Measurements from ENCODE around the gene FBLN2. TPM values are rescaled to one million over a fixed set of nuclear protein-coding genes. Genes with fewer than 3 reads are reported as not detected.
"Not testable (repeated sequence)": the region's sequence is repeated elsewhere in the genome, so short reads cannot be mapped to it uniquely, and the experiment has no call there.

The FBLN2 gene
- total RNA-seq, 1 donor from 2014 or later: 67.5 TPM

DNA sequence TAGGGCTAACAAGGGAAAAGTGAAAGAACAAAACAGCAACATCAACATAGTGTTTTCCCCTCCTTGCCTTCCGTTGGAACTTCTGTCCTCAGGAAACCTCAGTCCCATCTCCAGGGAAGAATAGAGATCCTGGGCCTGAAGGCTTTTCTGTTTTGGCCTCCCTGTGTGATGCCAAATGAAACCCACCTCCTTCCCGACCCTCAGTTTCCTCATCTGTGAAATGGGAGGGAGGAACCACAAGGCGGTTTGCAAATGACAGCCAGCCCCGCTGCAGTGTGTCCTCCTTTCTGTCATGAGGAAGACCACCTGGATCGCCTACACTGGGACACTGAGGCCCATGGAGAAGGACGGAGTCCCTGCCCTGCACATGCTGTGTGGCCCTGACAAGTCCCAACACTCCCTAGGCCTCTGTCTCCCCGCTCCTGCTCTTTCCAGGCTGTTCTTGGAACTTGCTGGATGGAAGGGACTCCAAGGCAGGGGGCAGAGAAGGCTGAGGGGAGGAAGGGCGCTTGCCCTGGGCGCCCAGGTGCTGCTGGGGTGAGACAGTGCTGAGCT, 28.5 kb upstream of the FBLN2 start:
- Mint-ChIP-seq H3K9me3 (peaks cover 18% of the 10 kb centered on the region), H3K27ac (no peak overlapping the region), H3K4me1 (peaks cover 6% of the 10 kb centered on the region), H3K27me3 (ENCODE audit: low read depth) (no peaks in the 10 kb centered on the region), H3K36me3 (peaks cover 6% of the 10 kb centered on the region), H3K4me3 (no peak overlapping the region)
- TF ChIP-seq, protein P1, sequence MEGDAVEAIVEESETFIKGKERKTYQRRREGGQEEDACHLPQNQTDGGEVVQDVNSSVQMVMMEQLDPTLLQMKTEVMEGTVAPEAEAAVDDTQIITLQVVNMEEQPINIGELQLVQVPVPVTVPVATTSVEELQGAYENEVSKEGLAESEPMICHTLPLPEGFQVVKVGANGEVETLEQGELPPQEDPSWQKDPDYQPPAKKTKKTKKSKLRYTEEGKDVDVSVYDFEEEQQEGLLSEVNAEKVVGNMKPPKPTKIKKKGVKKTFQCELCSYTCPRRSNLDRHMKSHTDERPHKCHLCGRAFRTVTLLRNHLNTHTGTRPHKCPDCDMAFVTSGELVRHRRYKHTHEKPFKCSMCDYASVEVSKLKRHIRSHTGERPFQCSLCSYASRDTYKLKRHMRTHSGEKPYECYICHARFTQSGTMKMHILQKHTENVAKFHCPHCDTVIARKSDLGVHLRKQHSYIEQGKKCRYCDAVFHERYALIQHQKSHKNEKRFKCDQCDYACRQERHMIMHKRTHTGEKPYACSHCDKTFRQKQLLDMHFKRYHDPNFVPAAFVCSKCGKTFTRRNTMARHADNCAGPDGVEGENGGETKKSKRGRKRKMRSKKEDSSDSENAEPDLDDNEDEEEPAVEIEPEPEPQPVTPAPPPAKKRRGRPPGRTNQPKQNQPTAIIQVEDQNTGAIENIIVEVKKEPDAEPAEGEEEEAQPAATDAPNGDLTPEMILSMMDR (IDR thresholded peaks at IDR 0.05; ENCODE audit: unreplicated experiment): no peak
- no peak for DNase-seq (ENCODE audit: low spot score in 2 of 2, unreplicated experiment in 2 of 2)

DNA sequence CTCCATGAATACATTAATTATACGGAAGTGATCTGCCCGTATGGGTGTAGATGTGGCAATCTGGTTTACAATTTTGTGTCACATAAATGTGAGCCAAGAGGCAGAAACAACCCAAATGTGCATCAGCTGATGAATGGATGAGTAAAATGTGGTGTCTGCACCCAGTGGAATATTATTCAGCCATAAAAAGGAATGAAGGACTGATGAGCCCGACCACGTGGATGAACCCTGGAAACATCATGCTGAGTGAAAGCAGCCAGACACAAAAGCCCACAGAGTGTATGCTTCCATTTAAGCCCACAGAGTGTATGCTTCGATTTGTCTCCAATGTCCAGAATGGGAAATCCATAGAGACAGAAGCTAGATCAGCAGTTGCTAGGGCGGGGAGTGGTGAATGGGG, 27.6 kb upstream of the FBLN2 start:
- Mint-ChIP-seq H3K9me3 (peaks cover 18% of the 10 kb centered on the region), H3K27me3 (ENCODE audit: low read depth) (no peaks in the 10 kb centered on the region), H3K4me3 (no peak overlapping the region), H3K27ac (no peak overlapping the region), H3K36me3 (peaks cover 6% of the 10 kb centered on the region), H3K4me1 (peaks cover 12% of the 10 kb centered on the region)
- TF ChIP-seq, protein P1 (IDR thresholded peaks at IDR 0.05; ENCODE audit: unreplicated experiment): no peak
- no peak for DNase-seq (ENCODE audit: low spot score in 2 of 2, unreplicated experiment in 2 of 2)

DNA sequence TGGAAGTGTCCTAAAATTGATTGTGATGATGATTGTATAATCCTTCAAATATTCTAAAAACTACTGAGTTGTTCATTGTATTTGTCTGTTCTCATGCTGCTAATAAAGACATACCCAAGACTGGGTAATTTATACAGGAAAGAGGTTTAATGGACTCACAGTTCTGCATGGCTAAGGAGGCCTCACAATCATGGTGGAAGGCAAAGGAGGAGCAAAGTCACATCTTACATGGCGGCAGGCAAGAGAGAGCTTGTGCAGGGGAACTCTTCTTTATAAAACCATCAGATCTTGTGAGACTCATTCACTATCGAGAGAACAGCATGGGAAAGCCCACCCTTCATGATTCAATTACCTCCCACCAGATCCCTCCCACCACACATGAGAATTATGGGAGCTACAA, 27.2 kb upstream of the FBLN2 start:
- Mint-ChIP-seq H3K9me3 (peaks cover 18% of the 10 kb centered on the region), H3K4me1 (peaks cover 16% of the 10 kb centered on the region)
- not testable (repeated sequence) for H3K27me3 Mint-ChIP-seq (ENCODE audit: low read depth); H3K27ac Mint-ChIP-seq; H3K36me3 Mint-ChIP-seq; H3K4me3 Mint-ChIP-seq; DNase-seq (ENCODE audit: low spot score in 2 of 2, unreplicated experiment in 2 of 2)

DNA sequence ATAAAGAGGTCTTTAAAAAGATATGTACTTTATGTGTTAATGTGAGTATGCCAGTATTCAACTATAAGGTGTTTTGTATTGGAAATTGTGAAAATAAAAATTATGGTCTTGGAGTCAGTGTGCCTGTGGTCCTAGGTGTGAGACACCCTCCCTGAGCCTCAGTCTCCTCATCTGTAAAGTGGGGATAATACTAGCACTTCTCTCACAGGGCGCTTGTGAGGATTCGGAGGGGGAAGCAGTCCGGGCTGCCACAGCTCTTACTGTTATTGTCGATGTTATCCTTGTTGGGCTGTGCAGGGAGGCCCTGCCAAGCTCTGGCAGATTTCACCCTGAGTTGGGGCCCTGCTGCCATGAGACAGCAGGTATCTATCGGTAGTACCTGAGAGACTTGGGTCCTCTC, 26.7 kb upstream of the FBLN2 start:
- Mint-ChIP-seq H3K4me3 (no peak overlapping the region), H3K4me1 (peaks cover 16% of the 10 kb centered on the region), H3K36me3 (peaks cover 6% of the 10 kb centered on the region), H3K27ac (no peak overlapping the region), H3K27me3 (ENCODE audit: low read depth) (no peaks in the 10 kb centered on the region), H3K9me3 (peaks cover 18% of the 10 kb centered on the region)
- TF ChIP-seq, protein P1 (IDR thresholded peaks at IDR 0.05; ENCODE audit: unreplicated experiment): no peak
- DNase-seq (ENCODE audit: low spot score in 2 of 2, unreplicated experiment in 2 of 2): no peak

DNA sequence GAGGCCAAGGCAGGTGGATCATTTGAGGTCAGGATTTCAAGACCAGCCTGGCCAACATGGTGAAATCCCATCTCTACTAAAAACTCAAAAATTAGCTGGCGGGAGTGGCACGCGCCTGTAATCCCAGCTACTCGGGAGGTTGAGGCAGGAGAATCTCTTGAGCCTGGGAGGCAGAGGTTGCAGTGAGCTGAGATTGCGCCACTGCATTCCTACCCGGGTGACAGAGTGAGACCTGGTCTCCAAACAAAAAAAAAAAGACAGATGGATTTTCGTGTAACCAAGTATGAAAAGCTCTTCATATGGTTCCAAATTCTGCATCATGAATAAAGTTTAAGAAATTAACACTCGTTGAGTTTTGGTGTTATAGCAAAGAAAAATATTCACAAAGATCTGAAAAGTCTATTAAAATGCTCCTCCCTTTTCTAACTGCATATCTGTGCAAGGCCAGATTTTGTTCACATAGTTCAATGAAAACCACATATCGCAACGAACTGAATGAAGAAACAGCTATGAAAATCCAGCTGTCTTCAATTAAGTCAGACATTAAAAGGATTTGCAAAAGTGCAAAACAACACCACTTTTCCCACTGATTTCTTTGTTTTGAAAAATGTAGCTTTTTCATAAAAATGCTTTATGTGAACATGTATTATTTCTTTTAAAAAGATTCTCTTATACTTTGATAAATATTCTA, 23.8 kb upstream of the FBLN2 start:
- H3K27me3 Mint-ChIP-seq (ENCODE audit: low read depth): no peaks in the 10 kb centered on the region
- H3K4me3 Mint-ChIP-seq: no peak overlapping the region
- peaks cover 6% of the 10 kb centered on the region for H3K36me3 Mint-ChIP-seq
- TF ChIP-seq, protein P1 (IDR thresholded peaks at IDR 0.05; ENCODE audit: unreplicated experiment): no peak
- peaks cover 21% of the 10 kb centered on the region for H3K4me1 Mint-ChIP-seq
- H3K27ac Mint-ChIP-seq: peak overlapping the region; percentile 42
- no peak for DNase-seq (ENCODE audit: low spot score in 2 of 2, unreplicated experiment in 2 of 2)
- H3K9me3 Mint-ChIP-seq: peaks cover 18% of the 10 kb centered on the region

DNA sequence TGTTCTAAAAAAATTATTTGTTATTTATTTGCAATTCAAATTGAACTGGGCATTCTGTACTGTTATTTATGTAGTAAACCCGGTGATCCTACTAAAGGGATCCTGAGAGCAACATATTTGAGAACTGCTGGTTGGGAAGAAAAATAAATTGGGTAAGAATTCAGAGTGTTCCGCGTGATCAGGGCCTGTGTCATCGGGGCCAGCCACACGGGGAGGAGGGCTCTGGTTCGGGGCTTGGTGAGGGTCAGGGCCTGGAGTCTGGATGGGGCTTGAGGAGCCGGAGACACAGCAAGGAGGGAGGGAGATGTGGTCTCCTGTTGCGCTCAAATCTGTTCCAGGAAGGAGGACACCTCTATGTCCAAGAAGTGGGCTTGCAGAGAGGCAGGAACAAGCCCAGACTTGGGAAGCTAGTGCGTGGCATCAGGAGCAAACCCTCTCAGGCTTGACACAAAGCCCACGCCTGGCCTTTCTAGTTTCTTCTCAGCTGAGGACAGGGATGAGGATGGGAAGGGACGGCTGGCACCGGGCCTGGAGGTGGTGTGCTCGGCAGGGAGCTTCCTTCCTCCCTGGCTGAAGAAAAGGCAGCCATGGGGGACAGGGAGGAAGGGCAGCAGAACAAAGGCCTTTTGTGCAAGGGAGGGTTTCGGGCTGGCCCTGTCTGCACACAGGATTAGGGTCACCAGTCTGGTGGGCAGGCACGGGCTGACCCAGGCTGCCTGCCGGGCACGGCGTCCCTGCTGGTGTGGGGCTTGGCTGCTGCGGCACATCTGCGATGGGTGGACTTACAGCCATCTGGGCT, 22.9 kb upstream of the FBLN2 start:
- no peak overlapping the region for H3K4me3 Mint-ChIP-seq
- H3K27ac Mint-ChIP-seq: peak overlapping the region; percentile 91
- peaks cover 21% of the 10 kb centered on the region for H3K4me1 Mint-ChIP-seq
- TF ChIP-seq, protein P1 (IDR thresholded peaks at IDR 0.05; ENCODE audit: unreplicated experiment): no peak
- H3K27me3 Mint-ChIP-seq (ENCODE audit: low read depth): no peaks in the 10 kb centered on the region
- DNase-seq (ENCODE audit: low spot score in 2 of 2, unreplicated experiment in 2 of 2): no peak
- H3K9me3 Mint-ChIP-seq: peaks cover 18% of the 10 kb centered on the region
- peaks cover 6% of the 10 kb centered on the region for H3K36me3 Mint-ChIP-seq
